ENCODE results near the gene PCNX3. TPM values are rescaled to one million over a fixed set of nuclear protein-coding genes. Genes with fewer than 3 reads are reported as not detected.

The PCNX3 gene
- total and polyA plus RNA-seq, 2 of the 4 experiments (the other 2 are of a cell fraction), result 5.6 to 33.2 TPM

DNA sequence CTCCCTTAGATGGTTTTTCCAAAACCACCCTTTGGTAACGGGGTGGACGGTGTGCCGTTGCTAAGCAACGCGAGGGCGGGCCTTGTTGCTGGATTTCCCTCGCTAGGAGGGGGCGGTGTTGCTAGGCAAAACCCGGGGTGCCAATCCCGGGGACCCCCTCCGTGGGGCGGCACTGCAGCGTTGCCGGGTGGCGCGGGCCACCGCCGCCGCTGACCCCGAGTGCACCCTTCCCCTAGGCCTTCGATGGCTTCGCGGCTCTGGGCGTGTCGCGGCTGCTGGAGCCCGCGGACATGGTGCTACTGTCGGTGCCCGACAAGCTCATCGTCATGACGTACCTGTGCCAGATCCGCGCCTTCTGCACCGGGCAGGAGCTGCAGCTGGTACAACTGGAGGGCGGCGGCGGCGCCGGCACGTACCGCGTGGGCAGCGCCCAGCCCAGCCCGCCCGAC is 30.8 kb upstream of the PCNX3 start:
- Histone ChIP-seq H3K18ac (ENCODE audit: low read depth, low read length) (no peak overlapping the region), H2BK15ac (ENCODE audit: low read depth, low read length) (no peak overlapping the region), H3K14ac (replicated peaks; ENCODE audit: low read depth, low read length) (no peak overlapping the region), H3K36me3 (ENCODE audit: control insufficient read depth, insufficient read depth, low read length) (peaks cover 47% of the 10 kb centered on the region), H3K9ac (ENCODE audit: low read depth, low read length) (no peak overlapping the region), H2AFZ (replicated peaks; ENCODE audit: low read length, poor library complexity) (no peak overlapping the region), H3K9me1 (ENCODE audit: insufficient read depth, low read length) (no peaks in the 10 kb centered on the region), H2BK5ac (ENCODE audit: low read depth, low read length, poor library complexity, severe bottlenecking) (no peak overlapping the region), H2AK9ac (replicated peaks; ENCODE audit: low read depth, low read length, poor library complexity) (no peak overlapping the region), H4K8ac (ENCODE audit: low read depth in 2 of 2, low read length in 2 of 2) (no peak overlapping the region), H3K4me1 (ENCODE audit: control insufficient read depth, insufficient read depth, low read length) (peaks cover 4% of the 10 kb centered on the region), H3K9me3 (ENCODE audit: control insufficient read depth, insufficient read depth, low read length) (no peaks in the 10 kb centered on the region), H2AK5ac (ENCODE audit: low read depth, low read length) (no peak overlapping the region), H4K20me1 (ENCODE audit: insufficient read depth, low read length) (0 out of 2 replicates have a peak, but pooled peaks cover 4% of the 10 kb centered on the region), H3K79me1 (ENCODE audit: low read depth in 1 of 2, low read length in 2 of 2) (peaks cover 0 to 20% of the 10 kb centered on the region in 2 experiments; a peak in 1 of 4 replicates), H2BK20ac (ENCODE audit: low read depth, low read length) (no peak overlapping the region), H3K27me3 (ENCODE audit: control insufficient read depth, insufficient read depth, low read length) (no peaks in the 10 kb centered on the region), H2BK120ac (ENCODE audit: low read depth, low read length) (no peak overlapping the region), H3K4me2 (ENCODE audit: low read depth, low read length) (no peak overlapping the region), H3K23ac (ENCODE audit: low read depth, low read length) (no peak overlapping the region), H4K5ac (ENCODE audit: low read depth, low read length) (no peak overlapping the region), H4K91ac (ENCODE audit: insufficient read depth, low read depth, low read length) (no peak overlapping the region), H3K56ac (ENCODE audit: extremely low read depth, insufficient read depth, low read length) (no peak overlapping the region), H3K4me3 (ENCODE audit: insufficient read depth, low read depth, low read length) (no peak overlapping the region), H3K4ac (ENCODE audit: low read depth, low read length) (no peak overlapping the region), H3K27ac (ENCODE audit: insufficient read depth, low read length) (no peak overlapping the region)
- in situ Hi-C loops (cut with MboI; ENCODE audit: low sequenced_read_pairs), result no loop called here
- BruUV-seq (replicated peaks), result no TSS peak
- intact Hi-C loops (cut with micrococcal nuclease), result no loop called here
- dilution Hi-C loops (cut with HindIII; ENCODE audit: low sequenced_read_pairs, unreplicated experiment), result no loop called here
- ATAC-seq (ENCODE audit: low read depth), result no peak
- ChIA-PET CTCF (interaction anchor here (1.4 kb wide), 1 partner anchor 9 kb away, joined by 4 read pairs; no protein-coding TSS in a partner anchor), POLR2A (ENCODE audit: unreplicated experiment) (no interaction called here)
- 70% methylated on average over 39 of the region's 46 CpGs; no CpG with 5 or more reads in 1 of the 2 experiments for WGBS, 2 experiments (ENCODE audit: extremely low coverage in 2 of 2, insufficient read length in 1 of 2)
- no peak for DNase-seq
- TF ChIP-seq RAD21 (IDR thresholded peaks at IDR 0.05; ENCODE audit: low read length), result no peak
